GM19023 (cell line): Measurements from ENCODE around the gene EVA1A.
A peak's percentile ranks its signal among the peaks of the same experiment; 100 is the strongest.

Experiments used
- ATAC-seq: cut with Tn5 transposase; IDR thresholded peaks from one replicate; pipeline ENCODE4 v1.9.1; 2021; ENCODE audit warnings: mild to moderate bottlenecking, moderate library complexity; ENCODE audit not compliant: unreplicated experiment

The EVA1A gene

GRCh38 chr2:75560768-75561565 is at the start of gene EVA1A:
TSS of gene EVA1A (minus strand) at chr2:75560939. CDS start at chr2:75518140, 42,799 bp downstream.
- ATAC-seq = no peak

GRCh38 chr2:75609937-75610508 is 49.3 kb upstream of the EVA1A start:
- ATAC-seq = no peak

DNA sequence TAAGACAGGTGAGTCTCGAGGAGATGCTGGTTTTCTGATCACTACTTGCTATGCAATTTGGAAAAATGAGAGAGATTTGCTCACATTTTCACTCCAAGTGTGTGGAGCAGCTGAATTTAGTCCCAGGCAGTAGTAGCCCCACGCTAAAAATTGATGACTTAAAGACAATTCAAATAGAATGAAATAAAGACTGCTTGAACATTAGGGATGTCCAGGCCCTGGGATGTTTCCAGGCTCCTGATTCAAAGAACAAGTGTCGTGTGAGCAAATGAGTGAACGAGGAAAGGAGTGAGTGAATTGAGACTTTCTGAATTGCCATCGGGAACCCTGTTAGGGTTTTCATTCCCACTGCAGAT is 48.6 kb upstream of the EVA1A start:
- ATAC-seq = no peak

DNA sequence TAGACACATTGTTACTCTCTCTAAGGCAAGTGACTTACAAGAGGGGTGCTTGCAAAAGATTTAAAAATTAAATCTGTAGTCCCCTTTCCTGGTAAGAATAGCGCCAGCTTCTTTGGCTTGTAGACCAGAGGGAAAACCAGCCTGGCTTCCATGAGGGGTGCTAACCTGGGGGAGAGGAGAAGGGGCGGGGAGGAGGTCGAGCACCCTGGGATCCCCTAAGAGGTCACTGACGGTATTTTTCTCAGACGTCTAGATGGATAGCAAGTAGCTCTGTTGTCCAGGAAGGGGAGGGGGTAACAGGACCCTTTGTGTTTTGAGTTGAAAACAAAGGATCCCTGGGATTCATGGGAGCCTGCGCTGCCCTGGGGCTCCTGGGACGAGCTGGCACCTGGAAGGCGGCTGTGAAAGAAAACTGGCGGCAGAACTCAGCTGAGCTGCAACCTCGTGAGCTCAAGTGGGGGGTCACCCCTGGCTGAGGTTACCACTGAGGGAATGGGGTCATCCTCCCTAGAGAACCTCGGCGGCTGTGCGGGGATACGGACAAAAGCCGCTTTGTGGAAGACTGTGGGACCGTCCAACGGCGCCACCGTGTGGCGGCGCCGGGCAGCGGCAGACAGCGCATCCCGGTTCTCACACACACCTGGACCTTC is 48.1 kb upstream of the EVA1A start:
- peak; percentile 87 for ATAC-seq

GRCh38 chr2:75607988-75608683 is 47.4 kb upstream of the EVA1A start:
- no peak for ATAC-seq

DNA sequence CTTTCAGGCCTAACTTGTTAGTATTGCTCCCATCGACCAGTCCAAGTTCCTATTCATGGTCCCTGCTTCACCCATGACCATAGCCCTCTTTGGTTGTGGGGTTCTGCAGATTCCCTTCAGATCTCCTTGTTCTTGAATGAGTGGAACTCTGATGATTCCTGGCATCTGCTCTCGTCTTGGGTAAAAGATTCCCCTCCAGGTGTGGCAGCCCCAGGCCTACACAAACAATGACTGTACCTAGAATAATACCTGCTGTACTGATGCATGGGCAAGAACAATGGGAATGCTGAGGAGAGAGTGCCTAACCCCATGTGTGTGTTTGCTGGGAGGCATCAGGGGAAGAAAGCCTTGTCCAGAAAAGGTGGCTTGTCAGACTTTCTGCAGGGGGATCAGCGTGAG is 46.7 kb upstream of the EVA1A start:
- no peak for ATAC-seq

- ATAC-seq = no peak
Measured at GRCh38 chr2:75606761-75607399, 46.1 kb upstream of the EVA1A start.

- ATAC-seq = no peak
Measured at GRCh38 chr2:75605770-75606529, 45.2 kb upstream of the EVA1A start.

- no peak for ATAC-seq
Measured at GRCh38 chr2:75604484-75604883, 43.7 kb upstream of the EVA1A start.

DNA sequence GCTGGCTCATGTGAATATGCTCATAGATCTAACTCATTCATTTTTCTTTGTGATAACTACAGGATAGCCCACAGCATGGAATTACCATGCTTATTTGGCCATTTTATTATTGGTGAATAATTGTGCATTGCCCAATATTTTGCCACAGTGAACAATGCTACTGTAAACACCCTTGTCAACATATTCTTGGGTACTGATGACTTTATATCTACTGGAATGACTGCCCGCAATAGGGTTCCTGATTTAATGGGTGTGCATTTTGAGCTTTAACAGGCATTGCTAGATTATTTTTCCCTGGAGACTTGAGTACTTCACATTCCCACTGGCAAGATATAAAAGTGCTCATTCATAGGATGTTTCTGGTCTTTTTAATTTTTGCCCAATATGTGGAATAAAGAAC is 42.7 kb upstream of the EVA1A start:
- ATAC-seq = no peak

DNA sequence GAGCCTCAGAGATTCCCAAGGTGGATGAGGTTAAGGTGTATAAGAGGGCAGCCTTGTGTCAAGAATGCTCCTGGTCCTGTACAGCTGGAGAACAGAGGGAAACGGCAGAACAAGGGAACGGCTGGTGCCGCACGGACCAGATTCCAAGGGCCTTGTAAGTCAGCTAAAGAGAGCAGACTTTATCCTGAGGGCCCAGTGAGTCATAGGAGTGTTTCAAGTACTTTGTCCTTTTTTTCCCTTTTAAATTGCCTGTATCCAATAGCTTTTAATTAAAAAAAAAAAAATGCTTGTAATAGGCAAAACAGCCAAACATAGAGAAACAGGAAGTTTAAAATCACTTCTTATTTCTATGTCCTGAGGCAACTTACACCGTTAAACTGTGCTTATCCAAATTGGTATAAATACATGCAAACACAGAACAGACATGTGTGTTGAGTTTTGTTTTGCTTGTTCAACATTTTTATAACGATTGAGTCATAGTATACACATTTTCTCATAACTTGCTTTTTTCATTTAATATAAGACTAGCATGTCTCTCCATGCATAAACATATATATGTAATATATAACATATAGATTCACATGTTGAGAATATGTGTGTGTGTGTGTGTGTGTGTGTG is 42.1 kb upstream of the EVA1A start:
- no peak for ATAC-seq

- no peak for ATAC-seq
Measured at GRCh38 chr2:75600461-75601011, 39.8 kb upstream of the EVA1A start.

GRCh38 chr2:75598589-75599155 is 37.9 kb upstream of the EVA1A start:
- no peak for ATAC-seq

GRCh38 chr2:75597949-75598348 is 37.2 kb upstream of the EVA1A start:
- ATAC-seq = no peak

GRCh38 chr2:75596784-75597183 is 36.0 kb upstream of the EVA1A start:
- no peak for ATAC-seq

GRCh38 chr2:75595541-75596395 is 35.0 kb upstream of the EVA1A start:
- ATAC-seq = no peak

DNA sequence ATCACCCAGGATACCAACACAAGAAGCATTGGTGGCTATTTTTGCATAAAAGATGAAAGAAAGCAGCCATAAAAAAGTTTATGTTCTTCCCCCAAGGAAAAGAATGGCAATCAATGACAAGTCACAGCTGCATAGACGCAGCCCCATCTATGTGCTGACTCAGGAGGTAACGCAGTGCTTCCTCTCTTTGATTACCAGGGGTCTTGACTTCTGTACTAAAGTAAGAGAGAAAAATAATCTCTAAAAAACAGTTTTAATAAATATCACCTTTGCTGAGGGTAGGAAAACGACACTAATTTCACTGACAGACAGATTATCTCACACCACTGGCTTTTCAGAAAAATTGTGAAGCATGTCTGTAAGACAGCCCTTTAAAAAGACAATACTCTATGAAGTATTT is 33.9 kb upstream of the EVA1A start:
- ATAC-seq = no peak

- ATAC-seq = no peak
Measured at GRCh38 chr2:75592888-75593287, 32.1 kb upstream of the EVA1A start.
